ENCODE results near the gene DYTN.

DYTN gene

DNA sequence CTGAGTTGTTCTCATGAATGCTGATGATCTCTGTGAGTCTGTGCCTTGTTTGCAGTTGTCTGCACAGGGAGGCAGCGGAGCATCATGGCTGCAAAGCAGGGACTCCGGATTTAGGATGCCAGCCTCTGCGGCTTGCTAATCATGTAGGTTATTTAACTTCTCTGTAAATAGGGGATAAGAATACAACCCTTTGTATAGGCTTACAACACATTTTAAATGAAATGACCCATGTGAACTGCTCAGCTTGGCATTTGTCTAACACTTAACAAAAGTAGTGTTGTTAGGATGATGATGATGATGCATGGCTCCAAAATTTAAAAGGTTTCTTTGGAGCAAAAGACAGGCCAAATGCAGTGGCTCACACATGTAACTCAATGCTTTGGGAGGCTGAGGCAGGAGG lies 19.4 kb downstream of the DYTN start:
- DNase-seq (ENCODE audit: low read depth): no peak

DNA sequence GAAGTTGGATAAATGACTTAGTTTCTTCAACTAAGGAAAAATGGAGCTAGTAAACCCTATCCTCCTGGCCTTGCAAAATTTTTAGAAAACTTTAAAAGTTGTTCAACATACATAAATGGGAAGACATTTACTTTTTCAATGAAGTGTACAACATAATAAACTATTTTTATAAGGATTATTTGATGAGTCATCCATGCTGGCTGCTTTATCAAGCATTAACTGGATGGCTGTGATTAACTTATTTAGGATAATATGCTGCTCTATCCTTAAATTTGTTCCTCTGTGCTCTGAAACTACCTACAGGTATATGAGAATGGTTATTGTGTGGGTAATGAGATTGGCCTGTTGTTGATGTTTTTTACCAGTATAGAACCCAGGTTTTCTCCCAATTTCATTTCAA lies 21.3 kb downstream of the DYTN start:
- DNase-seq (ENCODE audit: low read depth): no peak

DNA sequence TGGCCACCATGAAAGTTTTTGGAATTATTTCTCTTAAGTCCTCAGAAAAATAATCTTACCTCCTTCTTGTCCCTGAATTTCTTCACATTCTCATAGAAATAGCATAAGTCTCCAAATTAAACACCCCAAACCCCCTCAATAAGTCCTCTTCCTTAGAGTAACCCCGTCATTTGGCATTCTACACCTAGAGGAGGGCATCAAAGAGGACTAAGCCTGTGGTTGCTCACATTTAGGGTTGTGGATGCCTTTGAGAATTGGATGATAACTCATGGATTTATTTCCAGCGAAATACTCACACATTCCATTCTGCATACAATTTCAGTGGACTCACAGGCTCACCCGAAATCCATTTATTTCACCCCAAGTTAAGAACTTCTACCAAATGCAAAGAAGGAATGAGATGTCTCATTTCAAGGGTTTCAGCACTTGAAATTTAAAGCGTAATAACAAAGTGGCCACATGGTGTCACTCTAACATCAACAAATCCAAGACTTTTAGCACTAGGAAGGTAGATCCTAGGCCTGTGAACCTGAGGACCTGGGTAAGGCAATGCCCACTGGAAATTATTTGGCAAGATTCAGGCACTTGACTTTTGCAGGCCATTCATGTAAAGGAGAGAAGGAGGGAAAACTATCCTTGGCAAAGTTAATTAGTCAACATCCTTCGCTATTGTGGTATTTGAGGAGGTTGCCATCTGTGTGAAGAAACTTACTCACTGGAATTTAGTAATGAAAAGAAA lies 24.6 kb downstream of the DYTN start:
- peak; percentile 23 for DNase-seq (ENCODE audit: low read depth)

DNA sequence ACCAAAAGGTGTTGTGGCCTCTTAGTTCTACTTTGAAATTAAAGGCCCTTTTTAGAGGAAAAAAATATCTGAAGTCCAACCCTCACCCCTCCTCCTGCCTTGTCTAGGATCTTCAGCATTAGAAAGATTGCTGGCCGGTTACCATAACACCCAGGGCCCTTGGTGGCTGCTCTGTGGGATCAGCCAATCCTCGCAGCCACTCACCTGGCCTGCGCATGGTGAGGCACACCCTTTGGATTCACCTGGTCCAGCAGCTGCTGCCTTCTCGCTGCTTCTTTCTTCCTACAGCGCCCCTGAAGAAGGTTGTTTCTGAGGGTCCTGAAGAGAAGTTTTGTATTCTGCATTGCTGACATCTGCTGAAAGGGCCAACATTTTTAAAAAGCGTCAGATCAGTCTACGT lies 25.2 kb downstream of the DYTN start:
- no peak for DNase-seq (ENCODE audit: low read depth)

DNA sequence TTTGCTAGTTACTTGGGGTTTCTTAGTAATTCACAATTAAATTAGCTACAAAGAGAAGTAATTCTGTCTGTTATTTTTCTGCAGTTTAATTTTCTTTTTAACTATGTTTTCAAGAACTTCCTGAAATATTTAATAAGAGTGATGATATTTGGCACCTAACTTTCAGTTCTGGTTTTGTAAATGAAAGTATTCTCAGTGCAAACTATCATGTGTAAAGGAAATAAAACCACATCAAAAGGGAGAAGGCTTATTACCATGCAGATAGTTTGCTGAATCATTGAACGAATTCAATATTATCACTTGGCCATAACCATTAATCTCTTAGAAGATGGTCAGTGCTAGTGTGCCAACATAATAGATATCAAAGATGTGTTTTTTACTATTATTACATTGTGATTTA lies 29.2 kb downstream of the DYTN start:
- no peak for DNase-seq (ENCODE audit: low read depth)

DNA sequence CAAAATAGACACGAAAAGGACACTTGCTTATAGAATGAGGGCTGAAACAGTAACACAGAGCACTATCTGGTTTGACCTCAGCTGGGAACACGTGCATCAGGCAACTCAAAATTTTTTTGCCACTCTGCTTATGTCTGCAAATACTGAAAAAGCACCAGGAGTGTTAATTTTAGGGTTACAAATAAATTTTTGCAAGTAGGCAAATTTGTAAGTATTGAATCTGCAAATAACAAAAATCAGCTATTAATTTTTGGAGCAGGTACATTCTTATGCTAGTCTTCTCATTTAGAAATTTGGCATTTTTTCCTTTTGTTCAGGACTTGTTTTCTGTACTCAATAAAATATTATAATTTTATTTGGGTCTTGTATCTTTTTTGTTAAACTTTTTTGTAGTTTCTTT lies 29.7 kb downstream of the DYTN start:
- no peak for DNase-seq (ENCODE audit: low read depth)

DNA sequence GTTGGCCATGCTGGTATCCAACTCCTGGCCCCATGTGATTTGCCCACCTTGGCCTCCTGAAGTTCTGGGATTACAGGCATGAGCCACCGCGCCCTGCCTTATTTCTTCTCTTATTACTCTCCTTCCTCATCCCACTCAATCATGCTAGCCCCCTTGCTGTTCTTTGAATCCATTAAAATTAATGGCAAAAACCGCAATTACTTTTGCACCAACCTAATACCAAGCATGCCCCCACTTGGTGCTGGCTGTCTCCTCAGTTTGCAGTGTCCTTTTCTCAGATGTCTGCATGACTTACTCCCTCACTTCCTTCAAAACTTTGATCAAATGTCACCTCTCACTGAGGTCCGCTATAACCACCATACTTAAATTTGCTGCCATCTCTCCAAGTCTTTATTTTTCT lies 34.6 kb downstream of the DYTN start:
- no peak for DNase-seq (ENCODE audit: low read depth)

DNA sequence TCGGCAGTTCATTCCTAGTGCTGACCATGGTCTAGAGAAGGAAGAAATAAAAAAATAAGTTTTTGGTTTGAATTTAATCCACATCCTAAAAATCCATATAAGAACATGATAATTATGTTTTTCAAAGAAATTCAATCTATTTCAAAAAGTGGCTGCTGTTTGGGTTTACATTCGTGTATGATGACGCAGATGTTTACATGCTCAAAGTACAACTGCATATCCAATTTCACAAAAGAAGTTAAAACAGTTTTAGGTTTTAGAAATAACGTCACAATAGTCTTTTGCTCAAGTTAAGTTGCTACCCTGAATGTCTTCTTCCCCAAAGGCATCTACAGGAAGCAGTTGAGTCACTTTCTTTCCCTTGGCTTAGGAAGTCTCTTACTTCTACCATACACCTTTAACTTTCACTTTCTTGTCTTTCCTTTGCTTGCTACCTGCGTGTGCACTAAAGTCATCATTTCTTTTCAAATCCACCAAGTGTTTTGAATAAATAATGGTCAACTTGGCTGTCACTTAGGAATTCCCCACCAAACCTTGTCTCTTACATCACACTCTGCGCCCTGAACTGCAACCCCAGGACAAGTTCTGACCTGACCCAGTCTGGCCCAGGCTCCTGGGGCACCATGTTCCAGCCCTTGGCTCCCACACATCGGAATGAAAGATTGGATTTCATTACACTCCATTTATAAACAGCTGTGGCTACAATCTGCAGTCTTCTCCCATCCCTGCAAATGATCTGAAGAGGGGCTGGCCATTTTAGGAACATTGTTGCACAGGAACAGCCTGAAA lies 47.5 kb downstream of the DYTN start:
- DNase-seq (ENCODE audit: low read depth): no peak

DNA sequence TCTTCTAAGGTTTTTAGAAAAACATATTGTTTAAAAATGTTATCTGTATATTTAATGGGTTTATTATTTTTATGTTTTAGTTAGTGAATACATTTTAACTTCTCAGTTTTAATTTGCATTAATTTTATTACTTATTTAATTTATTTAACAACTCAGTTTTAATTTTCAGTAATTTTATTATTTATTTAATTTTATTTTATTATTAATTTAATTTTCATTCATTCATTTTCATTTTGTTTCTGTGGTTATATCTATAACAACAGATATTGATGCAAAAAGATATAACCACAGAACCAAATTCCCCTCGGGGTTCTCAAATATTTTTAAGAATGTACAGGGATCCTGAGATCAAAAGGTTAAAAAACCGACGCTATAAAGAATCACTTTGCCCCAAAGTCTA lies 52.9 kb downstream of the DYTN start:
- DNase-seq (ENCODE audit: low read depth): no peak

DNA sequence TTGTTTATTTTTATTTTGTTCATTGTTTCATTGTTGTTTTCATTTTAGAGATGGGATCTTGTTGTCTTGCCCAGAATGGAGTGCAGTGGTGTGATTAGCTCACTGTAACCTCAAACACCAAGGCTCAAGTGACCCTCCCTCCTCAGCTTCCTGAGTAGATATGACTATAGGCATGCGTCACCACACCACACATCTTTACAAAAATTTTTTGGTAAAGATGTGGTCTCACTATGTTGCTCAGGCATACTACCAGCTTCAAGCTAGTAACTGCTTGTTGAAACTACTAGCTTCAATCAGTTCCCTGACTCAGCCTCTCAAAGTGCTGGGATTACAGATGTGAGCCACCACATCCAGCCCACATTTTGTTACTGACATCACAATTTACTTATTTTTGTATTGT lies 61.1 kb downstream of the DYTN start:
- DNase-seq (ENCODE audit: low read depth): no peak

DNA sequence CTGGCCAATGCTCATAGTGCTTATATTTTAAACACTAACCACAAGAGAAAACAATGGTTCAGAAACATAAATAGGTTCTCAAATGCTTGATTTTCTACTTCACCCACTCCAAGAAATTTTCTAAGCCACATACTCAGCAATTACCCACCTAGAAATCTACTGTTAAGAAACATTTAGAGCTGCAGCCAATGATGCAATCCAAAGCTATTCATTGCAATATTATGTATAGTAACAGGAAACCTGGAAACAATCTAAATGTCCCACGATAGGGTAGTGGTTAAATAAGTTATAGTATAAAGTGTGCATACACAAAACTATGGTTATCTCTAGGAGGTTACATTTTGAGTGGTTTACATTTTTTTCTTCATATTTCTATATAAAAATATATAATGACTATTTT lies 70.2 kb downstream of the DYTN start:
- no peak for DNase-seq (ENCODE audit: low read depth)

DNA sequence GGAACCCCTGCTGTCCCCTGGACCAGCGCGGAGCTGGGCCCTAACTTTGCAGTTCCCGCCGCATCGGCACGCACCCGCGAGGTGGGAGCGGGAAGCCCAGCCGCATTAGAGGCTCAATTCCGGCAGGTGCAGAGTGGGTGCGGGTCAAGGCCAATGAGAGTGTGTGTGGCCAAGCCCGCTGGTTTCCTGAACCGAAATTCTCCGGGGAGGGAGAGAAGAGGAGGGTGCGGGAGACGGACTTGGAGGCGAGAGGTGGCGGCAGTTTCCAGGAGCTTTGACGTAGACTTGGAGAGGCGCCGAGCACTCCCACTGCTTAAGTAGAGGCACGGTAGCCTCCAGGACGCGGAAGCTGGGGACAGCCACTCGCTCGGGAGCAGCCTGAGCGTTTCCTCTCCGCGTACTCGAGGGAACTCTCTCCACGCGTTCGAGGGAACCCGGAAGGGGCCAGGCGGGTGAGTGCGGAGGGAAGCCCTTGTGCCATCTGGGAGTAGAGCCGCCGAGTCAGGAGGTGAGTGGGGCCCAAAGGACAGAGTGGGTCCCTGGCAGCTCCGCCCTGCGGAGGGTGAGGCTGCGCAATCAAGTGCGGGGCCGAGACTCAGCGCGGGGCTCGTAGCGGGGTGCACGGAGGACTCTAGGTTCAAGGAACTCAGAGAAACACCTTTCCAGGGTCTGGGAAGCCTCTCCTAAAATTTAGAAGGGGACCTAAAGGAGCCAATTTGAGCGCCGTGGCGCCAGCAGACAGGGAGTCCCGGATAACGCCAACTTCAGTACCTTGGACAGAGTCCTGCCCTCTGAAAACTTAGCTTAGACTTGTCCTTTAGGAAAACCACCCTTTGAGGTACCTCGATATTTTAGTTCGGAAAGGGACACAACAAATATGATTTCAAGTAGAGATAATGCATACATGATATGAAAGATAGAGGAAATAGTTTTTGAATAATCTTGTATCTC lies 75.8 kb downstream of the DYTN start, which contains the start of gene FAM237A:
Gene FAM237A (plus strand): TSS at position 413 of the 951 bp plus-strand sequence. CDS start 1,750 bp downstream, outside the sequence.
- peak; percentile 27 for DNase-seq (ENCODE audit: low read depth)

DNA sequence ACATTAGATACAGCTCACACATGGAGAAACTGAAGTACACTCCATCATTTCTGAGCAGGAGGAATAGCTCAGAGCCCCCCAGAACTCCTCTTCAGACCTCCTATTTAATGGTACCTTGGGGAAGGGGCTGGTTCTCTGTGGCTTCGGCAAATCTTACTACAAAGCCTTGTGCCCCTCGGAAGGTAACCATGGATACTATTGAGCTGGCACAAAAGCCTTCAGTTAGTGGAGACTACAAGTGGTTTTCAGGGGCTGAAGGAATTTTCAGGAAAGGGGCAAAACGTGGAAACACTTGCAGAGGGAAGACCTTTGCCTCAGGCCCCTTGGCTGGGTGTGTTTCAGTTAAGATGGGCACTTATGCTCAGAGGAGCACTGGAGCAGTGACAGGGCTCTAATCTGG lies 77.0 kb downstream of the DYTN start:
- DNase-seq (ENCODE audit: low read depth): no peak

DNA sequence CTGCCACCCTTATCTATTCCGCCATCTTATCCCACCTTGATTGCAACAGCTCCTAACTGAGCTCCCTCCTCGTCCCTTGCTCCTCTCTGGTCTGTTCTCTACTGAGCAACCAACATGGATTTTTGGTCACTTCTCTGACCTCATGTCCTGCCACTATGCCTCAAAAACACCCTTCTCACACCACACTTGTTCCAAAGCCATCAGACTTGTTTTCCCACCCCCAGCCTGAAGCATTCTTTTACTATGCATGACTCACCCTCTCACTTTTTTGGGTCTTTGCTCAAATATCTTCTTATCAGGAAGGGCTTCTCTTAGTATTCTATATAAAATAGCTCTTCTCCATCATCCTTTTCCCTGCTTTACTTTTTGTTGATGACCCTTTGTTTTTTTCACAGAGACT lies 78.6 kb downstream of the DYTN start:
- no peak for DNase-seq (ENCODE audit: low read depth)

DNA sequence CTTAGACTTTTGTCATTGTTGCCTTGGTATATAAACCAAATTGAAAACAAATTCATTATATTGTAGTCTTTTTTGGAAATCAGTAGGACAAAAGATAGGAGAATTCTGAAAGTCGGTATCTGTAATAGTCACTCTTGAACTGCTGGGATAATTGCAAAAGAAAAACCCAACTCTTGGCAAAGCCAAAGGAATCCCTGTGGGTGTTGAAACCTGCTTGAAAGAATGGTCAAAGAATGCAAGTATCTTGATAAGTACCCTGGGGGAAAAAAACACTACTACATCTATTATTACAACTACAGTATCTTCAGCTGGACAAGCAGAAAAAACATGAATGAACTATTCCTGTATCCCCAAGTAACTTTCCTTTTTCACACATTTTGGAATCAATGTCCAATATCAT lies 83.2 kb downstream of the DYTN start:
- no peak for DNase-seq (ENCODE audit: low read depth)

DNA sequence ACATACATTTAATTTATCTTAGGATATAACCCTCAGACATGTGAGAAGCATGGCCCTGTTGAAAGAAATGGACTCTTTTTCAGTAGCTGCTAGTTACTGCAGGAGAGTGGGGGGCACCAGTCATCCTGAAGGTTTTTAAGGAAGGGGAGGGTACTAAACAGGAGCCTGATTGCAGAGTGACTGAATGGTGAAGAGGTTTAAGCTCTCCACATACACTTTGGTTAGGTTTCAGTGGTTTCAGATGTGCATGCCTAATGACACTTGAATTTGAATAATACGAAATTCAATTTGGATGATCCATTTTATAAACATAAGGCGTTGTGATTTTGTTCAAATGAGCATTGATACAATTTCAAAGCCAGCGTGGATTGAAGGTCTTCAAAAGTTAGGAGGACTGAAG lies 86.9 kb downstream of the DYTN start:
- DNase-seq (ENCODE audit: low read depth): no peak

DNA sequence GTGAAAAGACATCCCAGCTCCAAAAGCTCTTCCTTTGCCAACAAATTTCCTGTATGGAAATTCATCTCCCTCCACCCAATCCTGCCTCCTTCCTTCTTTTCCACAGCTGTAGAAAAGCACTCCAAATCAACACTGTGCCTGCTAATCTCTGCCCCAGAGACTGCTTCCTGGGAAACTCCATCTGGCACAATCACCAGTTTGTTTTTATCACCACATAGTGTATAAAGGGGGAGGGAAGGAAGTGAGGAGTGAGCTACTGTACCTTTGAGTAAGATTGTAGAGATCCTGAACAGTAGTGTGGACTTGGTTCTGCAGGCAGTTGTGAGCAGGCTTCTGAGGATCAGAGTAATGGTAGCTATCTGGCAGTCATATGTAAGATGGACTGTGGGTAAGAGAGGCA lies 90.6 kb downstream of the DYTN start:
- DNase-seq (ENCODE audit: low read depth): no peak

DNA sequence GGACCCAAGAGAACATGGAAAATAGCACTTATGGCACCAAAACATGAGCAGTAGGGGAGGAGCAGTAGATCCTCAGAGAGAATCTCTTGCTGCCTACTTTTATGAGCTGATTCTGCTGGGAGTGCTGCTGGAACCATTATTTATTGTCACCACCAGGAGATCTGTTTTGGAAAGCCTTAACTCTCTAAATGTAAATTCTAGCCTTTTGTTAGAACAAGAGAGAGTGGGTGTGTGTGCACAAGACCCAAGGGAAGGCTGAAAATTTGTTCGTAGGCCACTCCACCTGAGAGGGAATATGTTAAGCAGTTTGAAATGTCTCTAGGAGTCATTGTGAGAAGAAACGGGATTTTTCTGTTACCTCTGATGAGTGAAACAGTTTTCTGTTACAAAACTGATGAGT lies 92.1 kb downstream of the DYTN start:
- no peak for DNase-seq (ENCODE audit: low read depth)

DNA sequence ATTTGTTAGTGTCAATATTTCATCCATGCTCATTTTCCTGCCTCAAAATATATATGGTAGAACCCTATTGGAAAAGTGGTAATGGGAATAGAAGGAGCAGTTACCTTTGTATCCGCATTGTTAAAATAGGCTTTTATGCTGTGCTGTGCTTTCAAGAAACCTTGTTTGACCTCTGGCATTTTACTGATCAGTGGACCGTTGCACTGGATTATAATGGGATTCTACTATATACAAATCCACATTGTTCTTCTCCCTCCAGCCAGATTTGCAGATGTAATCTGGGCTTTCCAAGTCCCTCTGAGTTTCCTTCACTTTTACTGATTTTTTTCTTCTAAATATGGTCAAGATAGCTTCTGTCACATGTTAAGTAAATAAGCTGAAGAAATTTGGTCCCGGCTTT lies 99.2 kb downstream of the DYTN start:
- DNase-seq (ENCODE audit: low read depth): no peak

DNA sequence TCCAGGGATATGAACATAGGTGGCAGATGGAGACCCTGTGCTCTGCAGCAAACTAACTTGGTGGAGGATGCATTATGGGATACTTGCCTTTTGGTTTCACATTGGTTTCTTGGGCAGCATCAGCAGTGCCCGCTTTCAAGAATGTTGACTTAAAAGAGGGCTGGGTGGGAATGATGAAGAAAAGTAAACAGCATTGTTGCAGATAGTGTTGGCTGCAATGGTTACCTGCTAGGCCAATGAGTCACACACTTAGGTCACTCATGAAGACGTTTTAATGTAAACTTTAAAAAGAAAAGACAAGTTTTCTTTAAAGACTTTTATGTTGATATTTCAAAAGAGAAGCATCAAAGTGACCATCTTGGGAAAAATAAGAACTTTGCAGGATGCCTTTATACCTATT lies 102.0 kb downstream of the DYTN start:
- no peak for DNase-seq (ENCODE audit: low read depth)

DNA sequence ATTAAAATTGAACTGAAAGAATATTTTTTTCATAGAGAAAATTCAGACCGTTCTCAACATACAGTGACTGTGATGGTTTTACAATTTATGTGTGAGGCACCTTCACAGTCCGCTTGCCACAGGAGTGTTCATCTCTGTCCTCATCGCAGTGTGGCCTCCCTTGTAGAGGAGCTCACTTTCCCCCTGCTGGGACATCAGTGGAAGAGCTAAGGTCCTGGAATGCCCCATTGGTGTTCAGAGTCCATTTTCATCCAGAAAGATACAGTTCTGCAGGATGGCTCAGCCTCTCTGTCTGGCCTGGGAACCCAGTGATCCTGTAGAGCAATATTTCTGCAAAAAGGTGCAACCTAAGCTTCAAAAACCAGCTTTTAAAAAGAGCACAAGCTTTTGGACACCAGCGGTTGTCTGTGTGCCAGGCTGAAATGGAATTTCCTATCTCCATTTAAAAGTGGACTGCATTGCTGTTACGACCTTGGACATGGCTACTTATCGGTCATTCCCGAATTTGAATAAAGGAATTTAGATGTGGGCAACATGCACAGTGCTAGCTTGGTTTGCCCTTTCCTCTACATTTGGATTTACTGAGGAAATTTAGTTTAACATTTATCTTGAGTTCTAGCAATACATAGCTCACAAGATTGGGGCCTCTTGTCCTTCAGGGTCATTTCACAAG lies 102.6 kb downstream of the DYTN start:
- no peak for DNase-seq (ENCODE audit: low read depth)

DNA sequence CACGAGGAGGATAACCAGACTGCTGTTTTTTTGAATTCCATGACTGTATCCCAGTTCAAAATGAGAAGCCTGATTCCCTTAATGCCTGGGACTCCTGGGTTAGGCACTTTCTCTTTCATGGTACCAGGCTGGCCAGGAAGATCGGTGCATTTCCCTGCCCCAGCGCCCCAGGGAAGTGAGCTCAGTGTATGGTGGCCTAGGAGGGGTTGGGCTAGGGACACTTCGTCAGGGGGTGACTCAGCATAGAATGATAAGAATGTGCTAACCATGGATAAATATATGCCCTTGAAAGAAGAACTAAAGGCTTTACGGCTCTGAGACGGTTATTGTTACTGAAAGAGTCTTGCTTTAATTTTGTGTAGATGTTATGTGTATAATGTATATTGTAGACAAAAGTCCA lies 103.4 kb downstream of the DYTN start:
- no peak for DNase-seq (ENCODE audit: low read depth)
